H4 (cell line): Measurements from ENCODE around the gene KCNQ4. TPM values are rescaled to one million over a fixed set of nuclear protein-coding genes. Genes with fewer than 3 reads are reported as not detected.

ENCODE experiments used
- DNase-seq: peaks from one replicate; pipeline ENCODE4 v3.0.0-alpha.2; 2015; ENCODE audit warnings: low spot score
- total RNA-seq: library from RNA; depleted of rRNA; stranded (reverse); fragments of >200 nt; shearing (Covaris generic); gene quantifications from 2 replicates; pipeline ENCODE4 v1.2.3, GENCODE V29; 2014

The KCNQ4 gene
- total RNA-seq, 1 experiment from 2014 or later = not detected

DNA sequence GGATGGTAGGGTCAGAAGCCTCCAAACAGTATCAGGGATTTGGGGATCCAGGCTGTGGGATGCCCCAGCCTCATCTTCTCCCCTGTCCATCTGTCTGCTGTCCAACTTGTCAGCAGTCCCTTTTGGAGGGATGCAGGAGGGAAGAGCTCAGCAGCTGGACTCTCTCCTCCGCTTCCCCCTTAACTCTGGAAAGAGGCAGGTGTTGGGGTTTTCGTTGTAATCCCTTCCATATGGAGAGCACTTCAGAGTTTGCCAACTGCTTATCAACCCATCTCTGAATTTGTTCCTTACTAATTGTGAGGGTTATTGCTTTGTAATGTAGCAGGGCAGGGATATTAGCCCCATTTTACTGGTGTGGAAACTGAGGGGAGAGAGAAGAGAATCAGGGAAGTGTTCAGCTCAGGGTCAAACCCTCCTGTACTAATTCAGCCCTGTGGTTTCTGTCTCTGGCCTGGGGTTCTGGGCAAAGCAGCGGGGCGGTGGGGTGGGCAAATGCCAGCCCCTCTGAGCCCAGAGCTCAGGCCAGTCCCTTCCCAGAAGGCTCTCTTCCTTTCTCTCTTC lies 75.3 kb downstream of the KCNQ4 start:
- DNase-seq = no peak

DNA sequence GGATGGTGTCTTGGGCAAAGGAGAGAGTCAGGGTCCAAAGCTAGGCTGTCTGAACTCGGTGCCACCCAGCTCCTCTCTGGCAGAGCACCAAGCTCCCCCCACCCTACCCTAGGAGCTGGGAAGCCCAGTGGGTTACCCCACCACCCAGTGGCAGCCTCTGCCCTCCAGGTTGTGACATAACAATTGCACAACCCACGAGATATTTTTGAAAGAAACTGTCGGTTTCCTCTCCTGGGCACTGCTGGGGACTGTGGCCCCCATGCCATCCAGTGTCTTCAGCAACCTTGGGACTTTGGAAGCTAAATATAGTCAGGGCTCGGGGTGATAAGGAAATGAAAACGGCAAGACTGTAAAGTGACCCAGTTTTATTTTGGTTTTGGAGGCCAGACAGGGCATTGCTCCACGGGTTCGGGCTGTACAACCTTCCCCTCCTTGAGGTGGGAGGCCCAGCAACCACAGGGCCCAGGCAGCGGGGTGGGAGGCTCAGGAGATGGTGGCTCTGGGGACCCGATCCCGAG lies 77.2 kb downstream of the KCNQ4 start:
- no peak for DNase-seq

DNA sequence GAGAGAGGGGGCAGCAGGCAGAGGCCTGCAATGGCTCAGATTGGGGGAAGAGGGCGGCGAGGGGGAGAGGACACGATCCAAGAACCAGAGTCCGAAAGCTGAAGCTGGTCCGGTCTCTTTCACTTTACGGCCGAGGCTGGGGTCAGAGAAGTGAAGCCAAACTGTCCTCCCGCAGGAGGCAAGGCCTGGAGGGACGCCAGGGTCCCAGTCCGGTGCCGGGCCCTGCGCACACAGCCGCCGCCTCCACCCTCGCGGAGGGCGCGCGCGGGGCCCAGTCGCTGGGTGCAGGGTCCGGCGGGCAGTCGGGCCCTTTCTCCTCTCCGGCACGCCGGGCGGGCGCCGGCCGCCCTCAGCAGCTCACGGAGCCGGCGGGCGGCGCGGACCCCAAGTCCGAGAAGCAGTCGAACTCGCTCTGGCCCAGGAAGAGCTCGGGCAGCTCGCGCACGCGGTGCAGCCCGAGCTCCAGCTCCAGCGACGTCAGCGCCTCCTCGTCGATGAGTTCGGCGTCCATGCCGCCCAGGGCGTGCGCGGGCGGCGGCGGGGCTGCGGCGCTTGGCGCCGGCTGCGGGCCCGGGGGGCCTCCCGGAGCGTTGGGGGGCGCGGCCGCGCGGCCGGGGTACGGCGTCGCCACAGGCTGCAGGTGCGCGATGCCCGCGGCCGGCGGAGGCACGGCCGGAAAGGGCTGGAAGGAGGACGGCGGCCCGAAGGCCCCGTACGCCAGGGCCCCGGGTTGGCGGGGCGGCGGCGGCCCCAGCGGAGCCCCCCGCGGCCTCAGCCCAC lies 77.8 kb downstream of the KCNQ4 start:
- DNase-seq = no peak

DNA sequence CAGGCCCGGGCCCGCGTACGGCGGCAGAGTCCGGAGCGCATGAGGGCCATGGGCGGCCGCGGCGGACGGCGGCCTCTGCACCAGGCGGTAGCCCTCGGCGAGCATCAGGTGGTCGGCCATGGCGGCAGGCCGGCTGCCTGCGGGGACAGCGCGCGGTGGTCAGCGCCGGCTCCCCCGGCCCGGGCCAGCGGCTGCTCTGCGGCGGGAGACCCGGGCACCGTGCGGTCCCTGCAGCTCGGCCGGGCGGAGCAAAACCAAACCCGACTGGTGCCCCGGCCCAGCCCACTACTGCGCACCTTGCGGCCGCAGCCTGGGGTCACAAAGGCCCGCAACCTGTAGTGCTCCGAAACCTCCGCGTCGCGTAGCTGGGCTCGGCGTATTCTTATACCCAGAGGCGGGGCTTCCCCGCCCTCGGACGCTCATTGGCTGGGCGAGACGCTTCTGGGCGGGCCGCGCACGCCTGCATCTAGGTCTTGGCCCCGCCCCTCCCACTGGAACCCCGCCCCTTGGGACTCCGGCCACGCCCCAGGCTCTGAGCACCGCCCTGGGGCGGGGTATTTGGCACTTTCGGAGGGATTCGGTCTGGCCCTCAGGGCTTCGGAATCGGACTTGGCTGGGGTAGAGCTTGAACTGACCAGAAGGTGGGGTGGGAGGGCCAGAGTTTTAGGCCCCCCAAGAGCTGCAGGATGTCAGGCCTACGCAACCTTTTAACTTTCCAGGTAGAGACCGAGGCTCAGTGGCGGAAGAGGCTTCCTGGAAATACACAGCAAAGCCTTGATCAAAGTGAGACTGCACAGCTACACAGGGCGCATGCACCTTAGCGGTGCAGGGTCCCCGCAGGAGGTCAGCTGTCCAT lies 78.6 kb downstream of the KCNQ4 start, which contains the start of gene CITED4:
CITED4 (minus strand) TSS at position 356 of the 856 bp plus-strand sequence; CDS start at position 120, 236 bp downstream.
- no peak for DNase-seq

DNA sequence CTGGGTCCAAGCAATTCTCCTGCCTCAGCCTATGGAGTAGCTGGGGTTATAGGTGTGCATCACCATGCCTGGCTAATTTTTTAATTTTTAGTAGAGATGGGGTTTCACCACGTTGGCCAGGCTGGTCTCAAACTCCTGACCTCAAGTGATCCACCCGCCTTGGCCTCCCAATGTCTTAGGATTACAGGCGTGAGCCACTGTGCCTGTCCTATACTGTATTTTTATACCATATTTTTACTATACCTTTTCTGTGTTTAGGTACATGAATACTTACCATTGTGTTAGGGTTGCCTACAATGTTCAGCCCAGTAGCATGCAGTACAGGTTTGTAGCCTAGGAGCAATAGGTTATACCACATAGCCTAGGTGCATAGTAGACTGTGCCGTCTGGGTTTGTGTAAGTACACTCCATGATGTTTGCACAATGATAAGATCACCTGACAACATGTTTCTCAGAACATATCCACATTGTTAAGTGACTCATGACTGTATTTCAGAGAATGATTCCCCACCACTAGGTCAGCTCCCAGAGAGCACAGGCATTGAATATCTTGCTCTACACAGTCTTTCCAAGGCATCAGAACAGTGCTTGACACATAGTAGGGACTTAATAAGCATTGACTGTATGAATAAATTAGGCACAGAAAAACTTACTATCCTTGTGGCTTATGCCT lies 84.6 kb downstream of the KCNQ4 start:
- DNase-seq = peak; percentile 70

DNA sequence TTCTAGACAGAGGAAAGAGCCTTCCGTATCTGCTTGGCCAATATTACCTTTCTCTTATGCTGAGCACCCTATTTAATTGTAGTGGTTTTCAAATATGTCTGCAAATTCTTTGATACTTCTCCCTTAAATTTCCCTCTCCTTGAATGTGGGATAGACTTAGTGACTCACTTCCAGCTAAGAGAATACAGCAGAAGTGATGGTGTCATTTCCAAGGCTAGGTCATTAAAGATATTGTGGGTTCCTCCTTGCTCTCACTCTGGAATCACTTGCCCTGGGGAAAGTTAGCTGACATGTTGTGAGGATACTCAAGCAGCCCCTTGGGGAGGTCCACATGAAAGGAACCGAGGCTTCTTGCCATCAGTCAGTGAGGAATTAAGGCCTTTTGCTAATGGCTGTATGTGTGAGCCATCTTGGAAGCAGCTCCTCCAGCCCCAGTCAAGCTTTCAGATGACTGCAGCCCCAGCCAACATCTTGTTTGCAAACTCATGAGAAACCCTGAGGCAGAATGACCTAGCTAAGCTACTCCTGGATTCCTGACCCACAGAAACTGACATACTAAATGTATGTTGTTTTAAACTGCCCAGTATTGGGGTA lies 86.6 kb downstream of the KCNQ4 start:
- no peak for DNase-seq

DNA sequence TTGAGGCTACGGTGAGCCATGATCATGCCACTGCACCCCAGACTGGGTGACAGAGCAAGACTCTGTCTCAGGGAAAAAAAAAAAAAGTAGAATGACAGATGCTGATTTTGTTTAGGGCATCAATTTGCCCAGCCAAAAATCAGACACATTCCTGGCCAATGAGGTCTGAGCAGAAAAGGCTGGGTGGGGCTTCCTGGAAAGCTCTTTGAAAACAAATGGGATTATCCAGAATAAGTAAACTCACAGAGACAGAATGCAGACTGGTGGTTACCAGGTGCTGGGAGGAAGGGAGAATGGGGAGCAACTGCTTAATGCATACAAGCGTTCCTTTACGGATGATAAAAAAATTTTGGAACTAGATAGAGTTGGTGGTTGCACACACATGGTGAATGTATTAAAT lies 88.7 kb downstream of the KCNQ4 start:
- DNase-seq = no peak

DNA sequence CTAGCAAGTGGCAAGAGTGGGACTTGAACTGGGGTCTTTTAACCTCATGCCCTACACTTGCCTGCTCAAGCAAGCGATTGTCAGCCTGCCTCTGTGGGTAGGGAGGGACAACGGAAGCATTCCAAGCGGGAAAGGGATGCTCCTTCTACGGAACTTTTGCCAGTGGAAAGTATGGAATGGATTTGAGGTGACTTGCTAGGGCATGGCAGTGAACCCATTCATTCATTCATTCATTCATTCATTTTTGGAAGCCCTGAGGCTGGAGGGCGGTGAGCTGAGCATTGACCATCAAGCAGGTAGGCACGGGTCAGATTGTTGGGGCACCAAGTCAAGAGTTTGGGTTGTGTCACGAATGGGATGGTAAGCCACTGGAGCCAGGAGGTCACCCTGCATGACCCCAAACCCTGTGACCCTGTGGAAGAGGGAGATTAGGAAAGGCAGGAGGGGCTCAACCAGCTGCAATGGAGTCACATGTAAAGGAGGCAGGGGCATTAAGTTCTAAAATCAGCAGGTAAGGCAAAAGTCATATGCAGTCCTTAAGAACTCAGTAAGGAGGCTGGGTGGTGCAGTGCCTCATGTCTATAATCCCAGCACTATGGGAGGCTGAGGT lies 90.4 kb downstream of the KCNQ4 start:
- DNase-seq = no peak

DNA sequence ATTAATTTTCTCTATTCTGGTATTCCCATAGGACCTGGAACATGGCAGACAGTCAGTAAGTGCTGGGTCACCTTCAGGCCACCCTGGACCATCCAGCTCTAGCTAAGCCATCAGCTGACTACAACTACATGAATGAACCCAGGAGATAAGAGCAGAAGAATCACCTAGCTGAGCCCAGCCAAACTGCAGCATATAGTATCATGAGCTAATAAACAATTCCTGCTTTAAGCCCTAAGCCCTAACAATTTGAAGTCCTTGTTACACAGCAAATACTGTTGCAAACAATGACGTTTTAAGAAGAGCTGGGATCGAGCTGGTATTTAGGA lies 92.8 kb downstream of the KCNQ4 start:
- no peak for DNase-seq

DNA sequence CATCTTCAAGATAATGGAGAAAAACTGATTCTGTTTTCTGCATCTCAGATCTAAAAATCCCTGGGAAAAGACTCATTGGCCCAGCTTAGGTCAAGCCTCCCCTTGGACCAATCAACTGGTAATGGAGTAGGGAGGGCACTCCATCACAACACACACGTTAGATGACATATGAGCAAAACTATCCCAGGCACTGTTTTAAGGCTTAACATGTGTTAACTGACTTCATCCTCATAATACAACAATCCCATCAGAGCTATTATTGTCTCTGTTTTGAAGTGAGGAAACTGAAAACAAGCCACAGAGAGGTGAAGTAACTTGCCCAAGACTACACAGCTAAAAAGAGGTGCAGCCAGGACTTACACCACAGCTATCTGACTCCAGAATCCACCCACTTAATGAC lies 93.3 kb downstream of the KCNQ4 start:
- no peak for DNase-seq

DNA sequence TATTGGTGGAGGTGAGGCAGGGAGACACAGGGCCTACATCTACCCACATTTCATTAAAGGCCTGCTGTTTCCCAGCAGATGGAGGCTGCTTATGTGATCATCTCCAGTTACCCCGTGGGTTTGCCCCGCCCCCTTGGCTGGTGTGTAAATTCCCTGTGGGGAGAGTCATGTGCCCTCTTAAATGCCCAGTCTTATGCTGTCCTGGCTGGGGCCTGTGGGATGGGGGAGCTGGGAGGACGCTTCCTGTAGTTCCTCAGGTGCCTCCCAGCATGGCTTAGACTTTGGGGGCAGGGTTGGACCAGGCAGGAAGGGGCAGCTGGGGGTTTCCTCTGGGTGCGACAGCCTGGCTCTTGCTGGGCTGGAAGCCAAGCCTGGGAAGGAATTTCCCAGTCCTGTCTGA lies 94.1 kb downstream of the KCNQ4 start:
- DNase-seq = peak; percentile 97

DNA sequence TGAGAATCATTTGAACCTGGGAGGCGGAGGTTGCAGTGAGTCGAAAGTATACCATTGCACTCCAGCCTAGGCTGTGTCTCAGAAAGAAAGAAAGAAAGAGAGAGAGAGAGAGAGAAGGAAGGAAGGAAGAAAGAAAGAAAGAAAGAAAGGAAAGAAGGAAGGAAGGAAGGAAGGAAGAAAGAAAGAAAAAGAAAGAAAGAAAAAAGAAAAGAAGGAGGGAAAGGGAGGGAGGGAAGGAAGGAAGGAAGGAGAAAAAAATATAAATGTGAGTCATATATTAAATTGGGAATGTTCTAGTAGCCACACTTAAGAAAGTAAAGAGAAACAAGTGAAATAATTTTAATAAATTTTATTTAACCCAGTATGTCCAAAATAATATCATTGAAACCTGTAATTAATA lies 95.3 kb downstream of the KCNQ4 start:
- no peak for DNase-seq

DNA sequence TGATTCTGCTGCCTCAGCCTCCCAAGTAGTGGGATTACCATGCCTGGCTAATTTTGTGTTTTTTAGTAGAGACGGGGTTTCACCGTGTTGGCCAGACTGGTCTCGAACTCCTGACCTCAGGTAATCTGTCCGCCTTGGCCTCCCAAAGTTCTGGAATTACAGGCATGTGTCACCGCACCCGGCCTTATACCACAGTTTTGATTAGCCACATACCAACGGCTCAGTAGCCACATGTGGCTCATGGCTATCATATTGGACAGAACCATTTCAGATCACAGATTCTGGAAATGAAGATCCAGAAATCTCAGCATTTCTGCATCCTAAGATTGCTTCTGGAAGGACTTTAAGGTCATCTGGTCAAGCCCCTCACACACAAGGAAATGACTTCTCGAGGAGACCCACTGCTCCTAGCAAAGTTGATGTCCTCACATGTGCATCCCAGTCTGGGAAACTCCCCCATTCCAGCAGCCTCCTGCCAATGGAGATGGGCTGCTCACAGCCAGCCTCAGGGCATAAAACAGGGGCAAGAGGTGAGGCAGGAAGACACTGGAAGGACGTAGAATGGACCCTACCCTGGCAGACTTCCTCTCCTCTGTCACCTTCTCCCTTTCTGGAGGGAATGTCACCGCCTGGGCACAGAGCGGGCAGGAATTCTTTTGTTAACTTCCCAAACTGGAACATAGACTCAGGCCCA lies 96.0 kb downstream of the KCNQ4 start:
- peak; percentile 50 for DNase-seq

DNA sequence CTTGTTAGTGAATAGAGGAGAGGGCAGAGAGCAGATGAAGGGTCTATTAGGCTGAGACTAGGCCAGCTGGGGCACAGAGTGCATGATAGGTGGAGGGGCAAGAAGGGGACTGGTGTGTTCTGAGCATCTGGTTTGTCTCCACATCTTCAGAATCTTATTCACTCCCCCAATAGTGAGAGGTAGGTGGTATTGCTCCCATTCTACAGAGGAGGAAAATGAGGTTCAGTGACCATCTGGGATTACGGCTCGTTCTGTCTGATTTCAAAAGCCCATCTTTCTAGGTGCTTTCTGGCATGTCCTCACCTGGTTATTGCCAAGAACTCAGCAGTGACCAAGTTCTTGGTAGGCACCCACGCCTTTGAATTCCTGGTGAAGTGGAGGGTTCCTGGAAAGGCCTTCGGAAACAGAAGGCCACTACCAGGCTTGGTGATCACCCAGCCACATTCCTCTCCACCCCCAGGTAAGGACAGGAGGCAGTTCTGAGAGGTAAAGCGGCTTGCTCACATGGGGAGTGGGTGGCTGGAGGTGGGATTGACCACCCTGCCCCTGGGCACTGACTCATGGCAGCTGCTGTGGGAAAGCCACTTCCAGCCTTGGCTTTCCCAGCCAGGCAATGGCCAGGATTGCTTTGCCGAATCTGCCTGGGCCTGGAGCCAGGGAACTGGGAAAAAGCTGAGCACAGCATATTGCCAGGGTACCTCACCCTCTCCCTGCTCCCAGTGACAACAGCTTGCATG lies 97.4 kb downstream of the KCNQ4 start:
- no peak for DNase-seq

DNA sequence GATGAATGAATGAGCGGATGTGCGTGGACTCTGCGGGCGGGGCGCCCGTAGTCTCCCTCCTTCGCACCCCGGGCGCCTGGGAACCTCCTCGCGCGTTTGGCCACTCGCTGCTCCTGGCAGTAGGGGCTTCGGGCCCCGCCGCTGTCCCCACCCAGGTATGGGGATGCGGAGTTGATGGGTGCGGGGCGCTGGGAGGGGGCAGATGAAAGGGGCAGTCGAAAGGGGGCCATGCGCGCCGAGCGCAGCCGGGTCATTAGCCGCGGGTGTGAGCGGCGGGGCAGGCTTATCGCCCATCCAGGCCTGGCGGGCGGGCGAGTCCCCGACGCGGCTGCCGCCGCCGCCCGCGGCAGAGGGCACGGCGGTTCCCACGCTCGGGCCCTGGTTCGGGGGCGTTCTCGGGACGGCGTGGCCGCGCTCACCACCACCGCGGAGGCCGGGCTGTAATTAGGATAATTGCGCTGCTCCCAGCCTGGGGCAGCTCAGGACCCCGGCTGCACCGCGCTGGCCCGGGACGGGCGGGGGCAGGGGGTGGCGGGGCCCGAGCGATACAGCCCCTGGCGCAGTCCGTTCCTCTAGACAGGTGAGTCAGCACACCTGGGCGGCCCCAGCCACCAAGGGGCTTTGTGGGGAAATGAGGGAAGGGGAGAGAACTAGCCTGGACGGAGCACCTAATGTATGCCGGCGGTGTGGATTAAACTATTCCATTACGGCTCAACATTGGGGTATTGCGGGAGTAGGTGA lies 100.6 kb downstream of the KCNQ4 start:
- no peak for DNase-seq

DNA sequence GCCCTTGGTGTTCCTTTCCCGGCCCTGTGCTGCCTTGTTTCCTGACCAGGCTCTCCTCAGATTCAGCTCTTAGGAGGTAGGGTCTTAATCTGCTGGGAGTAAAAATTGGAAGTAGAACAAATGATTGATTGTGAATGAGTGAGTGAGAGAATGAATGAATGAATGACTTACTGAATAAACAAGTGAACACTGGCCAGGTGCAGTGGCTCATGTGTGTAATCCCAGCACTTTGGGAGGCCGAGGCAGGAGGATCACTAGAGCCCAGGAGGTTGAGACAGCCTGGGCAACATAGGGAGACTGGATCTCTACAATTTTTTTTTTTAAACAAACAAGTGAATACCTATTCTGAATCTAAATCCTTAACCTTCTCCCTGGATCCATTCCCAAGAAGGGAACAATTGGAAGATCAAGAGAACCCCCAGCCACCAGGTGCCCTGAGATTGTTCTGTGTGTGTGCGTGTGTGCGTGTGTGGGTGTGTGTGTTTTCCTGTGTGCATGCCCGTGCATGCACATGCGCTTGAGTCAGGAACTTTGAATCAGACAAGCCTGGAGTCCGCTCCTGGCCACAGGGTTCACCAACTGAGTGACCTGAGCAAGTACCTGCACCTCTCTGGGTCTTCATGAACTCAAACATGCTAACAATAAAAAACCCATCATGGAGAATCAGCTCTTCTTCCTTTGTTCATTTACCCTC lies 102.9 kb downstream of the KCNQ4 start:
- DNase-seq = no peak

DNA sequence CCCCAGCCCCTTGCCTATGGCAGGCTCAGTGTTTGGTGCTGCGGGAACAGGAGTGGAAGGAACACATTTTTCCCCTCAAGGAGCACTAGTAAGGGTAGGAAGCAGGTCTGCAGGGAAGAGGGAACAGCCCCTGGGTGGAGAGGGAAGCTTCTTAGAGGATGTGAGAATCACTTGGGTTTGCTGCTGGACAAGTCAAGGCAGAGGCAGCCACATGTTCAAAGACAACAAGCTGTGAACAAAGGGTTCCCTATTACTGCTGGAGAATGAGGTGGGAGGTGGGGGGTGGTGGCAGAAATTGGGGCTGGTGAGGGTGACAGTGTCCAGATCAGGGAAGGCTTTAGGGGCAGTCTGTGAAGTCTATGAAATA lies 103.4 kb downstream of the KCNQ4 start:
- no peak for DNase-seq

DNA sequence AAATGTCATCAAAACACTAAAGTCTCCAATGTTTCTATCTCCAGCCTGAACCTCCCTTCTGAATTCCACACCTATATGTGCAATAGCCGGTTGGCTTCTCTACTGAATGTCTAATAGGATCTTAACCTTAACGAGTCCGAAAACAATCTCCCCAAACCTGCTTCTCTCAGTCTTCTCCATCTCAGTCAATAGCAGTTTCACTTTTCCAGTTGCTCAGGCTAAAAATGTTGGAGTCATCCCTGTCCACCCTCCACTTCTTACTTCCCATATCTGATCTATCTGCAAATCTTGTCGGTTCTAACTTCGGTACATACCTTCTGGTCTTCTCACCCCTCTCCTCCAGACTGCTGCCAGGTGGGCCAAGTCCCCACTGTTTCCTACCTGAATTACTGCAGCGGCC lies 104.1 kb downstream of the KCNQ4 start:
- DNase-seq = no peak
